ENCODE measurements around the gene UBAC1.

- TF ChIP-seq EZH2phosphoT487 (IDR thresholded peaks at IDR 0.05; ENCODE audit: borderline replicate concordance, low read length) (no peak), CTCF (IDR thresholded peaks at IDR 0.05; ENCODE audit: low read depth, low read length, poor library complexity, severe bottlenecking) (no peak)
These were observed 70.8 kb downstream of the UBAC1 start for GRCh38 chr9:135890190-135891026.
